Measurements from ENCODE around the gene C16orf90.
A peak's percentile ranks its signal among the peaks of the same experiment; 100 is the strongest.

Gene C16orf90

DNA sequence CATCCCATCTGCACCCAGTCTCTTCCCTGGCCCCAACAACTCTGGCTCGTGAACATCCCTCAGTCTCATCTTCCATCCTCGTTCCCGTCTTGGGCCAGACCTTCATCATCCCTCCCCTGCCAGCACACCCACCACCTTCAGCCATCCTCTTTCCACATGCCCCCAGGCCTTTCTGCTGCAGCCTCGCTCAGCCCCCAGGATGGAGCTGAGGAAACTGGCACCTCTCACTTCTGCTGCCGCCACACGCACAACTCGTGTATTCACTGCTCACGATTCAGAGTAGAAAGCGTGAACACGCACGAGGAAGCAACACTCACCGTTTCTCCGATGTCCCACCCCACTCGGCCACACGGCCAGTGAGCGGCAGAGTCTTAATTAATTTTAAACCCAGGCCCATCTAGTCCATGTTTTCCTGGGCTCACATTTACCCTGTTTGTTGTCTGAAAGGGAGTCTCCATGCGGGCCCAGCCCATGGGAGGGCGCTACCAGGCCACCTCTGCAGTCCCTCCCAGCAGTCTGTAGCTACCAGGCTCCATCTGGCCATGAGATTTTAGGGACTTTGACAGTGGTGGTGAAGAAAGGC is 12.5 kb downstream of the C16orf90 start:
- in situ Hi-C loops (cut with MboI; ENCODE audit: low pct_unique_long_range_greater_than_20kb, low sequenced_read_pairs, unreplicated experiment): no loop called here
- TF ChIP-seq, protein P1, sequence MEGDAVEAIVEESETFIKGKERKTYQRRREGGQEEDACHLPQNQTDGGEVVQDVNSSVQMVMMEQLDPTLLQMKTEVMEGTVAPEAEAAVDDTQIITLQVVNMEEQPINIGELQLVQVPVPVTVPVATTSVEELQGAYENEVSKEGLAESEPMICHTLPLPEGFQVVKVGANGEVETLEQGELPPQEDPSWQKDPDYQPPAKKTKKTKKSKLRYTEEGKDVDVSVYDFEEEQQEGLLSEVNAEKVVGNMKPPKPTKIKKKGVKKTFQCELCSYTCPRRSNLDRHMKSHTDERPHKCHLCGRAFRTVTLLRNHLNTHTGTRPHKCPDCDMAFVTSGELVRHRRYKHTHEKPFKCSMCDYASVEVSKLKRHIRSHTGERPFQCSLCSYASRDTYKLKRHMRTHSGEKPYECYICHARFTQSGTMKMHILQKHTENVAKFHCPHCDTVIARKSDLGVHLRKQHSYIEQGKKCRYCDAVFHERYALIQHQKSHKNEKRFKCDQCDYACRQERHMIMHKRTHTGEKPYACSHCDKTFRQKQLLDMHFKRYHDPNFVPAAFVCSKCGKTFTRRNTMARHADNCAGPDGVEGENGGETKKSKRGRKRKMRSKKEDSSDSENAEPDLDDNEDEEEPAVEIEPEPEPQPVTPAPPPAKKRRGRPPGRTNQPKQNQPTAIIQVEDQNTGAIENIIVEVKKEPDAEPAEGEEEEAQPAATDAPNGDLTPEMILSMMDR (IDR thresholded peaks at IDR 0.05; ENCODE audit: extremely low read depth, insufficient read depth, missing control alignments): no peak
- no peak for DNase-seq (ENCODE audit: low spot score)

- TF ChIP-seq, protein P1 (IDR thresholded peaks at IDR 0.05; ENCODE audit: extremely low read depth, insufficient read depth, missing control alignments): no peak
- no peak for DNase-seq (ENCODE audit: low spot score)
- in situ Hi-C loops (cut with MboI; ENCODE audit: low pct_unique_long_range_greater_than_20kb, low sequenced_read_pairs, unreplicated experiment): no loop called here
These were observed 13.3 kb downstream of the C16orf90 start for GRCh38 chr16:3481696-3482658.

GRCh38 chr16:3480901-3481695 is 14.2 kb downstream of the C16orf90 start:
- DNase-seq (ENCODE audit: low spot score): no peak
- TF ChIP-seq, protein P1 (IDR thresholded peaks at IDR 0.05; ENCODE audit: extremely low read depth, insufficient read depth, missing control alignments): no peak
- in situ Hi-C loops (cut with MboI; ENCODE audit: low pct_unique_long_range_greater_than_20kb, low sequenced_read_pairs, unreplicated experiment): no loop called here

- TF ChIP-seq, protein P1 (IDR thresholded peaks at IDR 0.05; ENCODE audit: extremely low read depth, insufficient read depth, missing control alignments): no peak
- peak; percentile 75 for DNase-seq (ENCODE audit: low spot score)
- in situ Hi-C loops (cut with MboI; ENCODE audit: low pct_unique_long_range_greater_than_20kb, low sequenced_read_pairs, unreplicated experiment): no loop called here
These were observed 15.6 kb downstream of the C16orf90 start for GRCh38 chr16:3479654-3480216.

GRCh38 chr16:3478242-3478925 is 16.9 kb downstream of the C16orf90 start:
- DNase-seq (ENCODE audit: low spot score): no peak
- in situ Hi-C loops (cut with MboI; ENCODE audit: low pct_unique_long_range_greater_than_20kb, low sequenced_read_pairs, unreplicated experiment): no loop called here
- TF ChIP-seq, protein P1 (IDR thresholded peaks at IDR 0.05; ENCODE audit: extremely low read depth, insufficient read depth, missing control alignments): no peak

Measured in GM13977 (cell line).